GM19372 (cell line): ENCODE results near the gene SMC6.

Source experiments
- ATAC-seq: cut with Tn5 transposase; IDR thresholded peaks from one replicate; pipeline ENCODE4 v1.9.1; 2021; ENCODE audit warnings: mild to moderate bottlenecking, low read depth, moderate library complexity; ENCODE audit not compliant: unreplicated experiment

SMC6 gene

DNA sequence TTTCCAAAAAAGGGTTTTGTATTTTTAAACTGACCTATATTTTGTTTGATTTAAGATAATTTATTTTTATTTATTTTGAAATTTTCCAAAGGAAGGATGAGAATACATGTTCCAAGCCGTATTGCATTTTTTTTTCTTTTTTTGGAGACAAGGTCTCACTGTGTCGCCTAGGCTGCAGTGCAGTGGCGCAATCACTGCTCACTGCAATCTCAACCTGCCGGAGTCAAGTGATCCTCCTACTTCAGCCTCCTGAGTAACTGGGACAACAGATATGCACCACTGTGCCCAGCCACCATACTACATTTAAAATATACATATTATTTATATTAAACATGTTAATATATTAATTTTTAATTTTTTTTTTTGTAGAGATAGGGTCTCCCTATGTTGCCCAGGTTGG is 15.3 kb upstream of the SMC6 start:
- no peak for ATAC-seq

DNA sequence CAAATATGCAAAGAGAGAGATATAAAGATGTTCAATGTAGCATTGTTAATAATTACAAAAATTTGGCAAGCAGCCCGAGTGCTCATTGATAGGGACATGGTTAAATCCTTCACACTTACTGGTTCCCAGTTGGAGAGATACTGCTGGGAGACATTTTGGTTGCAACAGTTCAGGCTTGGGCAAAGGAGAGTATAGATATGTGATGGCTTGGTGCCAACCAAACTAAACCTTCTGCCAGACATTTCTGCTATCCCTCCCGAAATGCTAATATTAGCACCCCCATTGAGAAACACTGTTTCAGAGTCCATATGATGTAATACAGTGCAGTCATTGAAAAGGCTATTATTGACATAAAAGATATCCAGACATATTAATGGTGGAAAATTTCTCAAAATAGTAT is 11.8 kb upstream of the SMC6 start:
- ATAC-seq = no peak

GRCh38 chr2:17763641-17764333 is 10.2 kb upstream of the SMC6 start:
- no peak for ATAC-seq

- ATAC-seq = no peak
Observed at GRCh38 chr2:17762451-17762850, 8.8 kb upstream of the SMC6 start.

GRCh38 chr2:17759805-17760204 is 6.2 kb upstream of the SMC6 start:
- no peak for ATAC-seq

- ATAC-seq = no peak
Observed at GRCh38 chr2:17758118-17758517, 4.5 kb upstream of the SMC6 start.

- no peak for ATAC-seq
Observed at GRCh38 chr2:17757321-17757720, 3.7 kb upstream of the SMC6 start.

DNA sequence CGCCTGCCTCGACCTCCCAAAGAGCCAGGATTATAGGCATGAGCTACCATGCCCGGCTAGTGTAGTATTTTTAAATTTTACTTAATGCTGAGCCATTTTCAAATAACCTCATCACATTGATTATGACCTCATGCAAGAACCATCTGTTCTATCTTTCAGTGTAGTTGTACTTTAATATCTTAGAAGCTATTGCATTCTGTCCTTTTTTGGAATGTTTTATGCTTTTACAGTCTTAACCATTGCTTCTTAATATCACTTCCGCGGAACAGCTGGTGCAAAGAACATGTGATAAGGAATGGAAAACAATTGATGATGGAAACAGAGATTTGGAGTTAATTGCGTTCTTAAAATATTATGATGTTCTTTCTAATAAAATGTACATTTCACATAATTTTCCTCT is 3.1 kb upstream of the SMC6 start:
- ATAC-seq = no peak

- no peak for ATAC-seq
Observed at GRCh38 chr2:17754773-17755425, 1.3 kb upstream of the SMC6 start.

DNA sequence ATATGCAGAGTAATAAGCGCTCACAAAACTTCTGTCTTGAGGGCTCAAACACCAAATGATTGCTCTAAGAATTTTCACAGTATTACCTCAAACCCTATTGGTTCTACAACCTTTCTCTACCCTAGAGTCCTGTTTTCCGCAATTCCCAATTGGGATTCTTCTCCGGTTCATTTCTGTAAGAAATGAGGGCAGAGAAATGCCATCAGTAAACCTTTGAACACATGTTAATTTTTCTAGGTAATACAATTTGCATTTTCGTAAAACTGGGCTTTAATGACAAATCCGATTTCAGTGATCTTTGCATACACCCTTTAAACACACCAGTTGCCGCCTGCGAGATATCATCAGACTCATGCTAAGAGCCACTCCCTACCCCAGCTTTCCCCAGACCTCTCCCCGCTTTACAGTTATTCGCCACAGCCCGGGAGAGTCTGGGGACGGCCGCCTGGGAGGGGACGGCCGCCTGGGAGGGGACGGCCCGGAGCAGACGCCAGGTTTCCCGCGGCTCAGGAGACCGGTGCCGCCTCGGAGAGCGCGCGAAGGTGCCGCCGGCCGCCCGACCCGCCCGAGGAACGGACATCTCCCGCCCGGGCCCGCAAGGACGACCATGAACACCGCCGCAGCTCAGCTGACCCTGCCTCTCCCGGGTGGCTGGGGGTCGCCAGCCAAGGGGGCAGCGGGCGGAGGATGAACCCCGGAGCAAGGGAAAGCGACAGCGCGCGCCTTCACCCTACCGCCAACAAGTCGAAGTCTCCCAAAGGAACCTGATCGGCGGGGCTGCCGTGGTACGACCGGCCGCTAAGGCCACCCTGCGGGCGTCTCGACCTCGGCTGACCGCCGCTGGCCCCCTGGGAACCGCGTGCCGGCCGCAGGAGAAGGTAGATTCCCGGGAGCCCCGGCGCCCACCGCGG is 463 bp downstream of the SMC6 start:
- peak; percentile 33 for ATAC-seq

GRCh38 chr2:17752246-17752645 is 1.4 kb downstream of the SMC6 start:
- peak; percentile 11 for ATAC-seq

GRCh38 chr2:17749753-17750438 is 3.7 kb downstream of the SMC6 start:
- peak; percentile 22 for ATAC-seq

GRCh38 chr2:17748745-17749144 is 4.9 kb downstream of the SMC6 start:
- ATAC-seq = no peak

DNA sequence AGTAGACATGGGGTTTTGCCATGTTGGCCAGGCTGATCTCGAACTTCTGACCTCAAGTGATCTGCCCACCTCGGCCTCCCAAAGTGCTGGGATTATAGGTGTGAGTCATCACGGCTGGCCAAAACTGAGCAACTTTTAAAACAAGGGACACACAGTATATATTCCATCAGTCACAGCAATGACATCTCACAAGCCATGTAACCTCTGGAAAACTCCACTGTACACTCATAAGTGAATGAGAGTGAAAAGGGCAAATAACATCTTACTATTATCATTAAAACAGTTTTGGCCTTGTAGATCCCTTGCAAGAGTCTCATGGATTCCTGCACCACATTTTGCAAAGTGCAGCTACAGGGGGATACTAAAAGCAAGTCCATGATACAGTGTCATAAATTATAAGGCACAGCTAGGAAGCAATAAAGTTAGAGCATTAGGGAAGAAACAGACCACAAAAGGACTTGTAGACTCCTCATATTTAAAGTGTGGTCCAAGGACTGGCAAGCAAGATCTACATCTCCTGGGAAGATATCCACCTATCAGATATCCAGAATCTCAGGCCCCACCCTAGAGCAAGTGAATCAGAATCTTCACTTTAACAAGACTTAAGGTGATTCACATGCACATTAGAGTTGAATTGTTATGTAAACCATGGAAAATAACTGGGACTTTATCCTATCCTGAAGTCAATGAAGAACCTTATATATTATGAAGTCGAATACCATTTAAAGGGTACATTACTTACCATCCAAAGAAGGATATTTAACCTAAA is 5.7 kb downstream of the SMC6 start:
- ATAC-seq = no peak

DNA sequence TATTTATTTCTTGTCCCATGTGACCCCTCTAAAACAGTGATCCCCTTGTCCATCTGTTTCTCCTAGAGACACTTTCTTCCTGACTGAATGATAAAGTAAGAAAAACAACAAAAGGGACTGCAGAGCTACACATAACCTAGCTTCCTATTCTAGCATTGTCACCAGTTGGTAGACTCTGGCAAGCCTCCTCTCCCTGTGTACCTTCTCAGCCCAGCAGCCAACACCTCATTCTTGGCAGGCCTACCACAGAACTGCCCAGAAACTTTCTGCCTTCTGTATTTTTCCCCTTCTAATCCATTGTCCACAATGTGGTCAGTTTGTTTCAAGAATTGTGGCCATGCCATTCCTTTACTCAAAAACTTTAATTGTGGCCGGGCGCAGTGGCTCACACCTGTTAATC is 13.4 kb downstream of the SMC6 start:
- ATAC-seq = no peak

DNA sequence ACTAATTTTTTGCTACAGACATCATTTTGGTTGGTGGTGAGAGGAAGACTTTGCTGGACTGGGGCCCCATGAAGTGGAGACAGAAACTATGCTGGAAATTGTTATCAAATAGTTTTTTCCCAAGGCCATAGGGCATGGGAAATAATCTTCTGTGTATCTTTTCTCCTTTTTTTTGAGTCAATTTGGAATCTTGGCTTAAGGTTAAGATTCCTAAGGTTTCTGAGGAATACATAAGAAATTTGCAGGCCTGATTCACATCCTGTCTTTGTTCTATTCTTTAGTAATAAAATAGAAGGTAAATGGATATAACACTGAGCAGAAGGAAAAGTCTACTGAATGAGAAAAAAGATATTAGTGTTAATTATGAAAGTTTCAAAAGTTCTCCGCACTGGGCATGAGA is 16.6 kb downstream of the SMC6 start:
- no peak for ATAC-seq

GRCh38 chr2:17735864-17736263 is 17.7 kb downstream of the SMC6 start:
- ATAC-seq = no peak

DNA sequence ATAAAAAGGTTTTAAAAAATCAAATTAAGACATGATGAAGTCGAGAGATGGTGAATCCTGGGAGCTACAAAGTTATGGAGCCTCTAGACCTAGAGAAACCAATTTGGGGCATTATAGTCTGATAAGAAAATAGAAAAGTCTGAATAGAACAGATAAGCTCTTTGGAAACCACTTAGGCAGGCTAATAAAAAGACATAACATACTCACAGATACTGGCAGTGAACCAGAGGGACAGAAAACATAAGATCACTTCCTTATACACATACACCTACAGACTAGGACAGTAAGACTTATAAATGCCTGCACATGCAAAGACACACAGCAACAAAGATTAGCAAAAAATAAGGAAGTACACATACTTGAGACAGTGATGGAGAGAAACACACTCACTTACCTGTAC is 20.0 kb downstream of the SMC6 start:
- ATAC-seq = no peak

GRCh38 chr2:17729880-17730279 is 23.7 kb downstream of the SMC6 start:
- no peak for ATAC-seq

- ATAC-seq = no peak
Observed at GRCh38 chr2:17728210-17728609, 25.4 kb downstream of the SMC6 start.
